VCaP (cell line): ENCODE data around the gene UQCC5.

ENCODE experiments used
- H3K27ac ChIP-seq: fragments of 450-650 bp; 2 replicates; pipeline ENCODE4 v1.5.1; 2017
- CTCF ChIP-seq: fragments of 450-650 bp; conservative IDR thresholded peaks from 2 replicates; pipeline ENCODE4 v1.5.1; 2017; ENCODE audit warnings: mild to moderate bottlenecking, moderate library complexity

The UQCC5 gene

DNA sequence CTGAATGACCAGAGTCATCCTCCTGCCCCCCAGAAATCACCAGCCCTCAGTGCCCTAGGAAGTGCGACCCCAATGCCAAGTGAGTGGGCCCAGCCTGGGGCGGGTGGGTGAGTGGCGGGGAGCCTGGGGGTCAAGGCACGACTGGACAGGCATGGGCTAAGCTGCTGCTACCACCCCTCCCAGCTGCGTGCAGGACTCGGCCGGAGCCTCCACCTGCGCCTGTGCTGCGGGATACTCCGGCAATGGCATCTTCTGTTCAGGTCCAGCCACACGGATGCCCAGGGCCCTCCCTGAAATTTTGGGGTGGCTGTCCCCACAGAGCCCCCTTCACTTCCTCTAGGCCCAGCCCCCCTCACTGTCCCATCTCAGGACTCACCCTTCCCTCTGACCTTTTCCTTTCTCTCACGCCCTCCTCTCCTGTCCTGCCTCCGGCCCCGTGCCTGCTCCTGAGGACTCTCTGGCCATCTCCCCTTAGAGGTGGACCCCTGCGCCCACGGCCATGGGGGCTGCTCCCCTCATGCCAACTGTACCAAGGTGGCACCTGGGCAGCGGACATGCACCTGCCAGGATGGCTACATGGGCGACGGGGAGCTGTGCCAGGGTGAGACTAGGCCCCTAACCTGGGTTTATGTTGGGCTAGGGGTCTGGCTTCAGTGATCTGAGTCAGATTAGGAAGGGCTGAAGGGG, 19.8 kb upstream of the UQCC5 start:
- no peak overlapping the region for H3K27ac ChIP-seq
- TF ChIP-seq CTCF = no peak

DNA sequence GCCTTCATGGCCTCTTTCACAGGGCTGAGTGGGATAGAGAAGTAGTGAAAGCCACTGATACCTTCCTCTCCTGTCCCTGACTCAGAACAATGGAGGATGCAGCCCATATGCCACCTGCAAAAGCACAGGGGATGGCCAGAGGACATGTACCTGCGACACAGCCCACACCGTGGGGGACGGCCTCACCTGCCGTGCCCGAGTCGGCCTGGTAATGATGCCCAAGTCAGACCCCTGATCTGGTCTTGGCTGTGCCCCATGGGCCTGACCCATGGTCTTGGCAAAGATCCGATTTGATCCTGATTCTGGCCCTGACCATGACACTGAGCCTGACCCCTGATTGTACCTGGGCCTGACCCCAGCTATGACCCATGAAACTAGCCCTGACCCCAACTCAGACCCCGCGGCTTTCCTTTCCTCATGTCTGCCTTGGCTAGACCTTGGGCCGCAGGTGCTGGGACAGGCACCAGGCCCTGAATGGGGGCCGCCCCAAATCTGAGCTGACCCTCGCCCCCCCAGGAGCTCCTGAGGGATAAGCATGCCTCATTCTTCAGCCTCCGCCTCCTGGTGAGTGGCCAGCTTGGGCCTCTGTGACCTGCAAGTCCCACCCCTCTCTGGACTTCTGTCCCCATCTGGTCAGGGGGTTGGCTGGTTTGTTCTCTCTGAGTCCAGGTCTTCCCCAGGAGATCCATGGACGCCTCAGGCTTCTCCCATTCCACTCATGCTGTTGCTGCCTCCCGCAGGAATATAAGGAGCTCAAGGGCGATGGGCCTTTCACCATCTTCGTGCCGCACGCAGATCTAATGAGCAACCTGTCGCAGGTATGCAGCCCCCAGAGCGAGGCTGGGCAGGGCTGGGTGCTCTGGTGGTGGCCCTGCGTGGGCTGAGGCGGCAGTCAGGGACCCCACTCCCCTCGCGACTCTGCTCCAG, 18.3 kb upstream of the UQCC5 start:
- no peak overlapping the region for H3K27ac ChIP-seq
- TF ChIP-seq CTCF = no peak

GRCh38 chr3:52518723-52519444, 17.5 kb upstream of the UQCC5 start:
- no peak for TF ChIP-seq CTCF
- no peak overlapping the region for H3K27ac ChIP-seq

DNA sequence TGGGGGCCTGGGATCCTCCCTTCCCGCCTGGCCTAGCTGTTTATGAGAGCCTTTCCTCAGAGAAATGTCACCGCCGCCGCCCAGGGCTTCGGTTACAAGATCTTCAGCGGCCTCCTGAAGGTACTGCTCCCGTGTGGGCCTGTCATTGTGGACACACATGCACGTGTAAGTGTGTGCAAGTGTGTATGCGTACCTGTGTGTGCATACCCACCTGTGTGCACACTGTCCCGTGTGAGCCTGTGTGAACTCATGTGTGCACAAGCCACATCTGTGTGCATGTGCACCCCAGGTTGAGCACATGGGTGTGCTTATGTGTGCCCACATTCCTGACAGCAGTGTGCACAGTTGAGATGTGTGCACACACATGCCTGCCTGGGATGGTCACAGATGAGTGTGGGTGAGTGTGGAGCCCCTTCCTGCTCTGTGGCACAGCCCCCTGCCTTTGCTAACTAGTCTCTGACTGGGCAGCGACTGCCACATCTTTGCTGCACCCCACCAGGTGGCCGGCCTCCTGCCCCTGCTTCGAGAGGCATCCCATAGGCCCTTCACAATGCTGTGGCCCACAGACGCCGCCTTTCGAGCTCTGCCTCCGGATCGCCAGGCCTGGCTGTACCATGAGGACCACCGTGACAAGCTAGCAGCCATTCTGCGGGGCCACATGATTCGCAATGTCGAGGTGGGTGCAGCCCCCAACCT, 16.8 kb upstream of the UQCC5 start:
- no peak for TF ChIP-seq CTCF
- no peak overlapping the region for H3K27ac ChIP-seq

DNA sequence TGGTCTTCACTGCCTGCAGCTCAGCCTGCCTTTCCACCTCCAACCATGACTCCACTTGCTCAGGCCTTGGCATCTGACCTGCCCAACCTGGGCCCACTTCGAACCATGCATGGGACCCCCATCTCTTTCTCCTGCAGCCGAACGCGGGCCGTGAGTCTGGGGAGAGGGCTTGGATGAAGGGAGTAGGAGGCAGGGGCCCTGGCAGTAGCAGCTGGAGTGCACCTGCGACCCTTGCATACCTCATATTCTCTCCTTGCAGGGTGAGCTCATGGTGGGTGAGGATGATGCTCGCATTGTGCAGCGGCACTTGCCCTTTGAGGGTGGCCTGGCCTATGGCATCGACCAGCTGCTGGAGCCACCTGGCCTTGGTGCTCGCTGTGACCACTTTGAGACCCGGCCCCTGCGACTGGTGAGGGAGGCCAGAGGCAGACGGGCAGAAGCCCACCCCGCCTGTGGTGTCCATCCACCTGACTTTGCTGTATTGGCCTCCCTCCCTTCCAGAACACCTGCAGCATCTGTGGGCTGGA, 16.2 kb upstream of the UQCC5 start:
- H3K27ac ChIP-seq = no peak overlapping the region
- no peak for TF ChIP-seq CTCF

DNA sequence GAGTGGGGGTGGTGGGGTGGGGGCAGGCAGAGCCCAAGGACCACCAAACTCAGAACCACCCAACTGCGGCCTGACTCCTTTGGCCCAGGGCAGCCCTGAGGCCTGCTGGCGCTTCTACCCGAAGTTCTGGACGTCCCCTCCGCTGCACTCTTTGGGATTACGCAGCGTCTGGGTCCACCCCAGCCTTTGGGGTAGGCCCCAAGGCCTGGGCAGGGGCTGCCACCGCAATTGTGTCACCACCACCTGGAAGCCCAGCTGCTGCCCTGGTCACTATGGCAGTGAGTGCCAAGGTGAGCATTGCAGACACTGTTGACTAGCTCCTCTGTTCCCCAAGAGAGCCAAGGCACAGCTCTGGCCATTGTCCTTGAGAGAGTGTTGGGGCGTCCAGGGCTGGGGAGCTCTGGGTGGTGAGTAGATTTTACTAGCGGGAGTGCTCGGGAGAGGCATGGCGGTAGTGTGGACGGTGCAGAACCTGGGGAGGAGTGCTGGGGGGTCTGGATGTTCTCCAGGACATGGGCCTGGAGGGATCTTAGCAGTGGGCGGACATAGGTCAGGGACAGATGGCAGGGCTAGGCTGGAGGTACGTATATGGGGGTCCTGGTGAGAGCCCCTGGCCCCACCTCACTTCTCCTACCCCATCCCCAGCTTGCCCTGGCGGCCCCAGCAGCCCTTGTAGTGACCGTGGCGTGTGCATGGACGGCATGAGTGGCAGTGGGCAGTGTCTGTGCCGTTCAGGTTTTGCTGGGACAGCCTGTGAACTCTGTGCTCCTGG, 15.5 kb upstream of the UQCC5 start:
- no peak overlapping the region for H3K27ac ChIP-seq
- no peak for TF ChIP-seq CTCF
